CD4-positive, alpha-beta T cell treated with Interleukin-6 at 100 ng/mL for 8 hours (primary cell): ENCODE data around the gene BAIAP2L1.

Experiments used
- DNase-seq: peaks from one replicate; pipeline ENCODE4 v3.0.0-alpha.2; 2020; ENCODE audit warnings: mixed read lengths, low spot score

Gene BAIAP2L1

DNA sequence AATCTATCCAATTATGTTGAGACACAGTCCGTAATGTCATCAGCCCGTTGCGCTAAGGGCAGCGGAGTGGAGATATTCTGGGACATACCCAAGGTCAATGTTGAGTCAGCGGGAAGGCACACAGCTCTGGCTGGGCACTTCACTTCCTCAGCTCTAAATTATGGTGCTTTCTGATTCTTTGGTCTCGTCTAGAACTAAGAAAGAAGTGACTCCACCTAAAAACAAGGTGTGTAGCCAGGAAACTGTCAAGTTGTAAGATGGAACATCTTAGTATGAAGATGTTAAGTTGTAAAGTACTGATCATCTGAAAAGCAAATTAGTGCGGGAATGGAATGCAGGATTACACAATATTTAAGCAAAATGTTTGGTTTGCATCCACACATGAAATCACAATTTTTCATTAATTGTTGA, 43.1 kb downstream of the BAIAP2L1 start:
- no peak for DNase-seq

DNA sequence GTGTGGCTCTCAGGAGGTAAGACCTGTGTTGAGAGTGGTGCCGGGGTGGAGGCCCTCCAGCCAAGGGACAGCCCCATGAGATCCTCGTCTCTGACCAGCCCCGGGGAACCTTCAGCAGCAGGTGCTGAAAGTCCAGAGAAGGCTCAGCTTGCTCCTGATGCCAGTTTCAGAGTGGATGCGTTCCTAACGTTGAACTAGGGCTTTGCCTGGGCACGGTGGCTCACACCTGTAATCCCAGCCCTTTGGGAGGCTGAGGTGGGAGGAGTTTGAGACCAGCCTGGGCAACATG, 45.7 kb downstream of the BAIAP2L1 start:
- DNase-seq: no peak

DNA sequence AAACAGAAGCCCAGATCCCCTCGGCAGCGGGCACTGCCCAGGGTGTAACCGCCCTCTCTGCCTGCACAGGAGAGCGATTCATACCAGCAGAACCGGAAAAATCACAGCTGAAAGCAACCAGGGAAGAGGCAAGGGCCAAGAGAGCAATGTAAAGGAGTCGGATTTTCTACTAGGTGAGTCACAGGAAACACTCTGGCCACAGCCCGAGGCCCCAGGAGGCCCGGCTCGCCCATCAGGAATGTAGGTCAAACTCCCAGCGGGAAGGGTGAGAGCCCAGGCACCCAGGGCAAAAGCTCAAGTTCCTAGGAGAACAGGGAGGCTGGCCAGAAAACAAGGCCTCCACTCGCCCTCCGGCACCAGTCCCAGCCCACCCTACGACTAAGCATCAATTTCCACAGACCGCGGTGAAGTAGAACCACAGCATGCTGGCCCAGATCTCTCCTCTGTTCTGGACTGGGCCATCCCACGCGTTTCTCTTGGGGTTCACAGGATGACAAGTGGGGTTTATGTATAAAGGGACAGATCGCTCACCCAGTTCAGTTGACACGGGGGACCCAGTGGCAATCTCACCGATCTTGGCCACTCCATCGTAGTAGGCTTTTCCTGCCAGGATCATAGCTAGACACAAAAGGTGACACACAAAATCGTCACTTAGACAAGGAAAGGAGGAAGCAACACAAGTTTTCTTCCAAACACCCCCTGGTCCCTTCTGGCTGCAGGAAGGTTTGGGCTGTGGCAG, 46.2 kb downstream of the BAIAP2L1 start:
- DNase-seq: no peak

DNA sequence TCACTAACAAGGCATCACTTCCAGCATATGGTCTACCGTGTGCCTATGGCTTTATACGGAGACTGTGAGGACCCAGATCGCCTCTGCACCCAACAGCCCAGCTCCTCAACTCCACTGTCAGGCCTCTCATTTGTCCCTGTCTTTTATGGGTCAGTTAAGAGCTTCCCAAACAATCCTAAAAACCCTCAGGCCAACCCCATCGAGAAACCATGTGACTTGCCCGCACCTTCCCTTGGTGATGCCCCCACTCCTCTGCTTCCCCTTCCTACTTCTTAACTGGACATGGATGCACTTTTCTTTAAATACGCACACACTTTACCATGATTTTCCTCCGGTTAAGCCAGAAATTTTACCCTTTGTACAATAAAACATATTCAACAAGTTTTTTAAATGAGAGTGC, 46.8 kb downstream of the BAIAP2L1 start:
- DNase-seq: no peak

DNA sequence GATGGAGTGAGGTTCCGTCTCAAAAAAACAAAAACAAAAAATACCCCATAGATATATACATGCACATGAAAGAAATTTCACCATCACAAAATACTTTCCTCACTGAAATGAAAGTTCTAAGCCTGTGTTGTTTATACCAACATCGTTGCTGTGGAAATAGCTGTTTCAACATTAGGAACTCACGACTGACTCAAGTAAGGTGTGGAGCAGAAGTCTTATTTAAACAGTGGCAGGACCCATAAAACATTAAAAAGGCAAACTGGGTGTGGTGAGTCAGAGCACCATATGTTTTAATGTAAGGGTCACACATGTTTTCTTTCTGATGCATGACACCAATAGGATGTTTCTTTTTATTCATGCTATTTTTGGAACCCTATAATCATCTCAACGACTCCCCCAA, 48.3 kb downstream of the BAIAP2L1 start:
- no peak for DNase-seq

DNA sequence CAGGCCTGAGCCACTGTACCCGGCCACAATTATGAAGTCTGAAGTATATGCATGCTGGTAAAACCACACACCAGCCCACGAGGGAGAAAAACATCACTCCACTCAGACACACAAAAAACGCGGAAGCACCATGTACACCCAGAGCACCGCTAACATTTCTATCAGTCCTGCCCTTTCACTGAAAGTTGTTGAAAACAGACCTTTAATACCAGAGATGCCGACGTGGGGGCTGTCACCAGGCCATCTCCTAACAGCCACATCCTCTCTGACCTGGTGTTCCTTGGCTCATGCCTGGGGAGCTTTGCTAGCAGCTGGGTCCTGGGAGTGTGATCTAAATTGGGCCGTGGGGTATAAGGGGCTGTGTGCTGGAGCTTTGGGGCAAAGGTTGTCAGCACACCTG, 49.8 kb downstream of the BAIAP2L1 start:
- no peak for DNase-seq

DNA sequence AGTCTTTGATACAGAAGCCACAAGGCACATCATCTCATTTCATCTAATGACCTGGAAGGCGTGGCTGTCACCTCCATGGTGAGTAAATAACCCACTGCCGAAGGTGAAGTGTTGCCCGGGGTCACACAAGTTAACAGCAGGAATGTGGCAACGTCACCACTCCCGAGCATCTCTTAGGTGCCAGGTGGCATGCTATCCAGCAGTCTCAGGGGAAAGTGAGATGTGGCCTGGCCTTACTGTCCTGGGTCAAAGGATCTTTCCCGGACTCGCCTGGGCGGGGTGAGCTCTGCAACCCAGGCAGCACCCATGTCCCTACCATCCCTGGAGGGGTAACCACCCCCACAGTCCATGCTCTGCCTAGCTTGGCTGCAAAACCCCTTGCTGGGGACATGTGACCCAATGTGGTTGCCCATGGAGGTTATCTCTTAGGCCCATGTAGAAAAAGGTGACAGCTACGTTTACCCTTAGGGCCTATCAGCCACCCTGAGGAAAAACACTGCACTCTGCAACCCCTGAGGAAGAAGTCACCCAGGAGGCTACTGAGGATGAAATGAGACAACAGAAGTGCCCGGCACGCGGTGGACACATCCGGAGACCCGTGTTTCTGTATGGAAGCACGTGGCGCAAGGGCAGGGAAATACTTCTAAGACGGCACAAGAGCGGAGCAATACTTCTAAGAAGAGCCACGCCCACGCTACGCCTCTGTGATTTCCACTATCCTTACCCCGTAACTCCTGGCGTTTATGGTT, 52.0 kb downstream of the BAIAP2L1 start:
- DNase-seq: no peak

DNA sequence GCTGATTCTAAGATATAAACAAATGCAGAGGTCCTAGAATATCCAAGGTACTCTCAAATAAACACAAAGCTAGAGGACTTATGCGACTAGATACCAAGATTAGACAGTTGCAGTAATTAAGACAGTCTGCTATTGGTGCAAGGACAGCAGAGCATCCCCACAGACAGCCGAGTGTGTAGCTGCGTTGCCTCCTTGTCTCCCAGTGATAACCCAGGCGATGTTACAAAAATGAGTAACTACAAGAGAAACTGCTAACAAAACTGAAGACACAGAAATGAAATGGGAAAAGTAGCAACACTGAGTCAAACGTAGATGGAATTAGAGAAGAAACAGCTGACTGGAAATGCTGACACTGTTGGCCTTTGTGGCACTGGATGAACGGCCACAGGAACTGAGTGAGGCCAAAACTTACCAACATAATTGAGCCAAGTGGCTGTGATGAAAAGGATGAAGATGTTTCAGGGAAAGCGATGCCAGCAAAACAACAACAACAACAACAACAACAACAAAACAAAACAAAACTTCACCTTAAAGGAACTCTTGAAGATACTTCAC, 54.3 kb downstream of the BAIAP2L1 start:
- no peak for DNase-seq

DNA sequence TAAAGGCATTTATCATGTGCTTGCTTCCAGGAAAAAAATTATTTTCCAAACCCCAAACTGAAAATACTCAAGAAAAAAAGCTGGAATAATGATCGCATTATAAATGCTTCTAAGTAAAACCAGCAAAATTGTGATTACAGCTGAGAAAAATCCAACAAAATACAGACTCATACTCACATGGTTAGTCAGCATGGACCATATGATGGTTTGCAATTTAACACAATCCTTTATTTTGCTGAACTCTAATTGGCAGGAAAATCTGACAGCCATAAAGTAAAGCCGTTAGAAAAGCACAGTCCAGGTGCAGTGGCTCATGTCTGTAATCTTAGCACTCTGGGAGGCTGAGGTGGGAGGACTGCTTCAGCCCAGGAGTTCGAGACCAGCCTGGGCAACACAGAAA, 59.8 kb downstream of the BAIAP2L1 start:
- no peak for DNase-seq

DNA sequence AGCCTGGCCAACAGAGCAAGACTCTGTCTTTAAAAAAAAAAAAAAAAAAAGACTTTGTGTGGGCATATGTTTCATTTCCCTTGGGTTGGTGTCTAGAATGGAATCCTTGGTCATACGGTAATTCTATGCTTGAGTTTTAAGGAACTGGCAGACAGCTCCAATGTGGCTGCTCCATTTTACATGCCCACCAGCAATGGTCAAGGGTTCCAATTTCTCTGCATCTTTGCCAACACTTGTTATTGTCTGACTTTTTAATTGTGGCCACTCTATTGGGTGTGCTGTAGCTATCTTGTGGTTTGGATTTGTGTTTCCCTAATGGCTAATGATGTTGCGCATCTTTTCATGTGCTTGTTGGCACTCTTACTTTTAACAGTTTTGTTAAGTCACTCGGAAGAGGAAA, 61.8 kb downstream of the BAIAP2L1 start:
- no peak for DNase-seq

DNA sequence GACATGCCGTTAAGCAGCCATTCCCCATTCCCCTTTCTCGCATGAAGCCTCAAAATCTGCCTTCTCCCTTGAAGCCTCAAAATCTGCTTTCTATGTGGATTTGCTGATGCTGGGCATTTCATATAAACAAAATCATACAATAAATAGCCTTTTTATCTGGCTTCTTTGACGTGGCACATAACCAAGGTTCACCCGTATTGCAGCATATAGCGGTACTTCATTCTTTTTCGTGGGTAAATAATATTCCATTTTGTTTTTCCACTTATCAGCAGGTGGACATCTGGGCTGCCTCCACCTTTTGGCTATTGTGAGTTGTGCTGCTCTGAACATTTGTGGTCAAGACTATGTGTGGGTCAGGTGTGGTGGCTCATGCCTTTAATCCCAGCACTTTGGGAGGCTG, 62.4 kb downstream of the BAIAP2L1 start:
- no peak for DNase-seq

DNA sequence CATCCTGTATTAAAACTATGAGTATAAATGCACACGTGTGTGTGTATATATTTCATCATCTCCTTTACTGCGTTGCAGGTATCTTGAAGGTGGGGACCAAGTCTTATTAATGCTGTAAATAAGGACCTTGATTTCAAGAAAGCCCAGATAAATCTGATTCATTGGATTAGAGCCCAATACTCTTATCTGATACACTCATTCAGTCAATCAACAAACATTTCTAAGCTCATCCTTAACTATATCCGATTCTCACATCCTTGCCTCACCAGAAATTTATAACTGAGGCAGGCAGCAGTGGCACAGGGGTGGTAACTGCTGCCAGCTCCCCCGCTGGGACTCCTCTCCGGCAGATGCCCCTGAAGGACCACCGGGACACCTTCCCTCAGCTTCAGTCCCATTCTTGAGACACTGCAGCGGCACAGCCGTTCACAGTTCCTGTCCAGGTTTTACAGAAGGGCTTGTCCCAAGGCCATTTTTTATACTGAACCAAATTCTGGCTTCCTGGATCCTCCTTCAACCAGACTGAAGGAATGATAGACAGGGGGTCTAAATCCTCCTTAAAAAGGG, 65.4 kb downstream of the BAIAP2L1 start:
- no peak for DNase-seq

DNA sequence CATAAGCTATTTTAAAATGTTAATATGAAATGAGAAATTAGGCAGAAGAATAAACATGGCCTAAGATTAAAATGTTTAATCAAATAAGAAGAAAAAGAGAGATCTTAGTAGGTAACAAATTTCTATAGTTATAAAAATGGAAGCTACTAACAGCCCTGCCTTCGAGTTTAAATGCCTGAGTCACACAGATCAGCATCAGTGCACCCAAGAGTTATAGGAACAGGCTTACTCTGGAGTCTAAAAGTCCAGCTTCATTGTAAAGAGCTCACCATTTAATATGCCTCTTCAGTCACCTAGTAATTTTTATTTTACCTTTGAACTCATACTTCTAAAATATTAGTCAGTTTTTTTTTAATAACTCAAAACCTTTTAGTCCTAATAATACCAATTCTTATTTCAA, 66.8 kb downstream of the BAIAP2L1 start:
- no peak for DNase-seq

DNA sequence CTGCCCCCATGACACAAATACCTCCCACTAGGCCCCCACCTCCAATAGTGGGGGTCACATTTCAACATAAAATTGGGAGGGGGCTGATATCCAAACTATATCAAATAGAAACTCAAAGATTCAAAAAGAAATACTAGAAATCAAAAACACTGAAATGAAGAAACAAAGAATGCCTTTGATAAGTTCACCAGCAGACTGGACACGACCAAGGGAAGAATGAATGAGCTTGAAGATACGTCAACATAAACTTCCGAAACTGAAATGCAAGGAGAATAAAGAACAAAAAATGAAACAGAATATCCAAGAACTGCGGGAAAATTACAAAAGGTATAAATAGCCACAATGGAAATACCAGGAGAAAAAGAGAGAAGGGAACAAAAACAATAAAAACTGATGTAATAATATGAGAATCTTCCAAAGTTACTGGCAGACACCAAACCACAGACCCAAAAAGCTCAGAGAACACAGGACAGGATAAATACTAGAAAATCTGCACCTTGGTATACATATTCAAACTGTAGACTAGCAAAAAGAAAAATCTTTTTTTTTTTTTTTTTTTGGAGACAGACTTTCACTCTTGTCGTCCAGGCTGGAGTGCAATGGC, 69.9 kb downstream of the BAIAP2L1 start:
- DNase-seq: no peak

DNA sequence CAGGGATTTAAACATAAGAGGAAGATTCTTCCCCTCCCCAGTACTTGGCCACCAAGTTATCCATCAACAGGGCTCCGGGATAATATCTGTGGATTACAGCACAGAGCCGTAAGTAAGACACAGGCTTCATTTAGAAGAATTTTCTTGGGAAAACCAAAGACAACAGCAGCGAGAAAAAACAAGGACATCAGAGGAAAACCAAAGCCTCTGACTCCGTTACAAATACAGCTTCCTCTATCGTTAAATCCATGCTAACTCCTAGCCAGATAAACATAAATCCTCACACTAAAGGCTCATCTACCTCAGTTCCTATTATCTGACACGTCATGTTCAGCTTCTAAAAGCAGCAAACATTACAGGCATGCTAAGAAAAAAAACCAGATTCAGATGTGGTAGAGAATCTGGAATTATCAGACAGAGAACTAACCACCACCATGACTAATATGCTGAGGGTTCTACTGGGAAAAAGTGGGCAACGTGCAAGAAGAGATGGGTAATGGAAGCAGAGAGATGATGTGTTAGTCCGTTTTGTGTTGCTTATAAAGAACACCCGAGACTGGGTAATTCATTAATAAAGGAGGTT, 71.0 kb downstream of the BAIAP2L1 start:
- DNase-seq: no peak

DNA sequence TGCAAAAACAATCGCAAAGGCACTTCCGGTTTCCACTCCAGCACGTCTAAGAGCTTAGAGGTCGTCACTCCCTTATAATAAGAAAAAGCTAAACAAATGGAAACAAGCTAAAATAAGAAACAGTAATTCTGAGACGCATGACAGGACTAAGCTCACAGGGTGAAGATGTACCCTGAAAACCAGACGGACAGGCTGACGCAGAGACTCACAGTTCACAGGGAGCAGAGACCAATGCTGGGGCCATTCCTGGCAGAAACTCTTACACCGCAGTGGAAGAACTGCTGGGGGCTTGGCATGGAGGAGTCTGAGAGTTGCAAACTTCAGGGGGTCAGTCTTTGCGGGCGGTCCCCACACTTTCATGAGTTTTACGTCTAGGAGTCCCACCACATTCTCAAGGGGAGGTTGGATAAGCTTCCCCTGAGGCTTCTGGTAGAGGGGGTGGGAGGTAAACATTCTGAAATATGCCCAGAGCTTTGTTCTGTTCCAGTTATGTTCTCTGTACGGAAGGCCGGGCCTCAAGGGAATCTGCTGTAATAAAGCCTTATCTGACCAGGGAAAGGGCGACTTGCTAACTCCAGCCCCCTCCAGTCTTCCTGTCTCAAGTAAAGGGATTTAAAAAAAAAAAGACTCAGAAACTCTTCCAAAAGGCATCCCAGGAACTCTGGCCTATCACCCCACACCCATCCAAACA, 71.6 kb downstream of the BAIAP2L1 start:
- DNase-seq: no peak

DNA sequence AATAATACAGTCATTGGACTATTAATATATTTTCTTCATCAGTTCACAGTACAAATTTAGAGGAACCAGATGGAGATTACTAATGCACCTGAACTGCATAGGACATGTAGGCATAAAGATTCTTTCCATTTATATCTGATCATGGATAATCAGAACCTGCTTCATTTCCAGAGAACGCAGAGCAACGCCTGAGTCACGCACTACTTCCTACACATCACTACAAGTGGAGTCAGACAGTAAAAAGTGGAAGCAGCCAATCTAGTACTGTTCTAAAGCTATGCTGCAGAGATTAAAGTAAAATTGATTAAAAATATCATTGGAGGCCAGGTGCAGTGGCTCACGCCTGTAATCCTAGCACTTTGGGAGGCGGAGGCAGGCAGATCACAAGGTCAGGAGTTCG, 76.1 kb downstream of the BAIAP2L1 start:
- DNase-seq: no peak

DNA sequence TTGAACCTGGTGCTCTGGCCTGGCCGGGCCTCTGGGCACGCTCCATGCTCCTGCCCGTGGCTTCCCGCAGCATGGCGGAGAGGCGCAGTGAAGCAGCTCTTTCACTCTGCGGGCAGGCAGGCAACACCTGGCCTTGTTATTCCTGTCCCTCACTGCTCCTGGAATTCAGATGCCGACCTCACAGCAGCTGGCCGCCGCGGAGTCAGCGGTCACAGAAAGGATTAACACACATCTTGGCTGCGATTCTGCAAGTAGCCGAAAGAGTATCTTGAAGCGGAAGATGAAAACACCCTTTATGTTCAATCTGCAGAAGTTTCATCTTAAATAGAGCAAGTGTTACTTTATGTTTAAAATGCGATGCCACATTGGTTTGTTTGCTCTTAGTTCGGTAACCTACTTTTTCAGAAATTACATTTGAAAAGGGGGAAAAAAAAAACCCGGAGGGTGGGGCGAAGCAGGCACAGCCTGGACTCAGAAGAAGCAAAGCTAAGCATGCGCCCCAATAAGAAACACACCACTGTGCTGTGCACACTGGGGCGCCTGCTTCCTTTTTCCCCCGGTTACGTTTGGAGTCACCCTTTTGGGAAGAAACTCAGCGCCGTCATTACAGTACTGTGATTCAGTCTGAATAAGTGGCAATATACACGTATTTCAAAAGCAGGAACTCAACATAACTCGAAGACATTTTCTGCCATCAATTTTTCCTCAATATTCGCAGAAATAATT, 77.1 kb downstream of the BAIAP2L1 start:
- DNase-seq: no peak

DNA sequence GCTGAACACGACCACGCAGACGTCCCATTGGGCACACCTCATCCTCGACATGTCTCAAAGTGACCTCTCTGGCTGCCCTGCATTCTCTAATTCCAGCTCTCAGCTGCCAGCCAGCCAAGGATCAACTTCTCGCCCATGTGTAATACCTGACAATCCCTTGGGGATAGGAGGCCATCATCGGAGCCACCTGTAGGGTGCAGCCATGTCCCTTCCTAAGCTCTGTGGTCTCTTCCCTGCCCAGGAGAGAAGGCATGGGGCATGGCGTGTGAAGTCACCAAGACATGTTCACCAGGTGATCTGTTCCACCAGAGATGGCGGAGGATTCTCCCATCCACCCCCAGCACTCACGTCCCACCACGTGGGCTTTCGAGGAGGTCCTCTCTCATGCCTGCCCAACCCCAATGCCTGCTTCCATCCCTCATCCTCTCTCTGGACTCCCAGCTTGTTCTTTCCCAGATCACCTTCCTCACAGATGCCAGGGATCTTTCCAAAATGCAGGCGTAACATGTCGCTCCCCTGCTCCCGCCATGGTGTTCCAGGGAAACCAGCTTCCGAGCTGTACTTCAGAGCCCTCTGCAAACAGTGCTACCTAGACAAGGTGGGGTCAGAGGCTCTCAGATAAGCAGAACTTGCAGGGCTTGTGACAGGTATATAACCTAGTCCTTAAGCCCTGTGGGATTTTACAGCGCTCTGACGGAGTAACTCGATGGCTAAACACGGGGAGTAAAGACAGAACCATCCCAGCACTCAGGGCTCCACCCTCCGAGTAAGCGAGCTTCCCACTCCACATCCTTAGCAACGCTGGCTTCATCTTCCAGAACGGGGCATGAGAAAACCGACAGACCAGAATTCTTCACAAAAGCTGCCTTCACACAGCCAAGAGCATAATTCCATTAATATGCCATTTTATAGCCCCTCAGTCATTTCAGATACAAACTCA, 78.3 kb downstream of the BAIAP2L1 start:
- DNase-seq: no peak

DNA sequence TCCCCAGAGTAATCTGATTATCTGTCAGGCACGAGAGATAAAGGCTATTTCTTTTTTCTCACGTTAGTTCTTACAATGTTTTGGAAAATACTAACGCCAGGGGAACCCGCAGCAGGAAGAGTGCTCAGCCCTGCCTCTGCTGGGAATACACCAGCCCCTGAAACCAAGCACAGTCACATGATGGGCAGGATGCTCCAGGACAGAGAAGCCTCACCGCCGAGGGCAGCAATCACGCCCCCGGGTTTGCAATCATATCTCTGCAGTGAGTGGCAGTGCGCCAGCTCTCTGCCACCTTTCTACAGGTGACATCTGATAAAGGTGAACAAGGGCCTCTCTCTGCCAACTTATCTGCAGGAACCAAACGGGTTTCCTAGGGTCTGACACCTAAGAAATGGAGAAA, 79.6 kb downstream of the BAIAP2L1 start:
- no peak for DNase-seq
